ENCODE results near the gene TUBB1.
A peak's percentile ranks its signal among the peaks of the same experiment; 100 is the strongest.

Gene TUBB1

DNA sequence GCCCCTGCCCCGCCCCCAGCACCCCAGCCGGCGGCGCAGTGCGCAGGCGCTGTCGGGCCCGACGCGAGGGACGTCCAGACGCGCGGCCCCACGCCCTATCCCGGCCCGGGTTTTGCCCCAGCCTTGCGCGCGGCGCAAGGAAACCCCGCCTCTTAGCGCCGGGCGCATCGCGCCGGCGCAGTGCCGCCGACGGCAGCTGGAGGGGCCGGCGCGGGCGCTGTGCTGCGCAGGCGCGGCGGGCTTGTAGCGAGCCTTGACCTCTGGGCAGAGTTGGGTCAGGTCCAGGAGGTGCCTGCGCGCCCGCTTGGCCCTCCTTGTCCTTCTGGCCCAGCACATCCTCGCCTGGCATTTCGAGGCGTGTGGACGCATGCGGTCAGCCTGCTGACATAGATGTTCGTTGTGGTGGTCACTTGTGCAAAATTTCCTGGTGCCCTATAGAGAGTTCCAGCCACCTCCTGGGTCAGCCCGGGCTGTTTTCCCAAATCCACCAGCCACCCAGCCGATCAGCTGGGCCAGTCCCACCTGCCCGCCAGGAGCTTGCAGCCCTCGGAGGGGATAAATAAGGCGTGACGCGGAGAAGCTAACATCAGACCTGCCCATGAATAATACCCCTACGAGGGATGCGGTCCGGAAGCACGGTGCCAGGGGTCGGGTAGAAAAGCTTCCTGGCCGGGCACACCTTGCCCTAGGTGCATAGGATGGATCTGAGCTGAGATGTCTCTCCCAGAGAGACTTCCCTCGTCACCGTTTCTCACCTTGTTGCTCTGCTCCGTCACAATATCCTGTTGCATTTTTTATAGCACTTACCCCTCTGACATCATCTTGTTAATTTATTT, 23.8 kb downstream of the TUBB1 start:
- peak; percentile 81 to 87 for DNase-seq (ENCODE audit: low read depth in 2 of 2)

DNA sequence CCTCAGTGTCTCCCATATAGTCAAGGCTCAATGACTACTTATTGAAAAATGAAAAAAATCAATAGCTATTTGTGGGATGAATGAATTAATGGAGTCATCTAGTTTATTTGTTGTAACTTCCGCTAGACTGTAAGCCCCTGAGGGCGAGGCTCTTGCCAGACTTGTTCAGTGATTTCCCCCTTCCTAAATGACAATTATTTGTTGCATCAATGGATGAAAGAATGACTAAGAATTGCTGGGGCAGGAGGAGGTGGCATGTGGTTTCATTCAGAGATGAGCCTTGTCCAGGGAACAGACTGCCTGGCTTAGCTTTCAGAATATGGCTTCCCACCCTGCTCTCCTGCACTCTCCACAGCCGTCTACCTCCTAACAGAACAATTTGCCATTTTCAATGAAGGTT, 24.5 kb downstream of the TUBB1 start:
- no peak for DNase-seq (ENCODE audit: low read depth in 2 of 2)

DNA sequence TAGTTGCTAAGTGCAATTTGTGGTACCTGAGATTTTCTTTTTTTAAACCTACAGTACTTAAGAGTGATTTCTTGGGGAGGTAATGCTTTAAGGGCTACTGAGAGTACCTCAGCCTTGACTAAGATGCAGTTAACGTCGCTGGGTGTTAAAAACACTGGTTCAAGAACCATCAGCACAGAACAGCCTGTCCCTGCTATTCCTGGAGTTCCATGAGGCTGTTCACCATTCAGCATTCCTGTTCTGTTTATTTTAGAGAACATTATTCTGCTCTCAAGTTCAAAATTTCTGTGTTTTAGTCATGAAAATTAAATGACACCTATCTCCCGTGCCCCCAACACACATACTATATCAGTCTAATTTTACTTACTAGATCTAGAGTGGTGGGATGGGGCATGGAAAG, 25.1 kb downstream of the TUBB1 start:
- no peak for DNase-seq (ENCODE audit: low read depth in 2 of 2)

DNA sequence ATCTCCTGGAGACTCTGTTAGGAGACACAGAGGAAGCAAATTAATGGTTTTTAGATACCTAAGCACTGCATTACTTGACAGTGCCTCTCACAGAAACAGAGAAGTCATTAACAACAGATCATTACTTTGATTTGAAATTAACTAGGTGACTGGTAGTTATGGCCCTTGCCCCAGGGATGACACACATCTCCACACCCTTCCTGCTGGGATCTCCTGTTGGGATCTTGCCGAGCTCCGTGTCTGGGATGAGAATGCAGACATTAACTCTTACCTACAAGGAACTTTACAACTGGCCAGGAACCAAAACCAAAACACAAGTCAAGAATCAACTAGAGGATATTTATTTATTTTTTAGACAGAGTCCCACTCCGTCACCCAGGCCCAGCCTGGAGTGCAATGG, 25.6 kb downstream of the TUBB1 start:
- no peak for DNase-seq (ENCODE audit: low read depth in 2 of 2)

GRCh38 chr20:59046862-59047261, 27.6 kb downstream of the TUBB1 start:
- no peak for DNase-seq (ENCODE audit: low read depth in 2 of 2)

DNA sequence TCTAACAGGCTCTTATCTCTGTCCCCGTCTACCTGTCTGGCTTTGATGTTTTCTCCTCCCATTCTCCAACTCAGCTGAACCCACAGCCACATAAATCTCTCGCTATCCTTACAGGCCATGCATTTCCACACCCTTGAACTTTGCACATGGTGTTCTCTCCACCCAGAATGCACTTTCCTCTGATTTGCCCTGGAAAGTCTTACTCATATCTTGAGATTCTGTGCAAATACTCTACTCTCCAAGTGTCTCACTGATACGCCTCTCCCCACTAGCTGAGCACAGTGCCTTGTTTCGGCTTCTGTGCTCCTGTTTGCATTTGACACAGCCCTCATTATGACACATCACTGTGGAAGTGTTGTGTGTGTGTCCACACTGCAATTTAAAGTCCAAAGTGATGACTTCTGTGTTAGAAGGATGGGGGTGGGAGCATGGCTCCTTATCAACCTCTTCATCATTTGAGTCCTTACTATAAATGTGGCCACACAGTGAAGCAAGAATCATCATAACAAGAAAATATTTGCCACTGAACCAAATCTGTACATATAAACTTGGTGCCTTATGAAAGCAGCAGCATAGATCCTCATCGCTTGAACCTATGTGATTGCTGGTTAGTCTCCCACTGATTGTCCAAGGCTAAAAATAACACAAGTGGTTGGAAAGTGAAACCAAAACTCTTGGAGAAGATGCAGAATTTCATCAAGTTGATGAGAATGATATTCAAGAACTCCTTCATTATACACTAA, 28.9 kb downstream of the TUBB1 start:
- no peak for DNase-seq (ENCODE audit: low read depth in 2 of 2)

GRCh38 chr20:59048681-59049030, 29.4 kb downstream of the TUBB1 start:
- no peak for DNase-seq (ENCODE audit: low read depth in 2 of 2)

GRCh38 chr20:59050437-59050836, 31.2 kb downstream of the TUBB1 start:
- no peak for DNase-seq (ENCODE audit: low read depth in 2 of 2)

DNA sequence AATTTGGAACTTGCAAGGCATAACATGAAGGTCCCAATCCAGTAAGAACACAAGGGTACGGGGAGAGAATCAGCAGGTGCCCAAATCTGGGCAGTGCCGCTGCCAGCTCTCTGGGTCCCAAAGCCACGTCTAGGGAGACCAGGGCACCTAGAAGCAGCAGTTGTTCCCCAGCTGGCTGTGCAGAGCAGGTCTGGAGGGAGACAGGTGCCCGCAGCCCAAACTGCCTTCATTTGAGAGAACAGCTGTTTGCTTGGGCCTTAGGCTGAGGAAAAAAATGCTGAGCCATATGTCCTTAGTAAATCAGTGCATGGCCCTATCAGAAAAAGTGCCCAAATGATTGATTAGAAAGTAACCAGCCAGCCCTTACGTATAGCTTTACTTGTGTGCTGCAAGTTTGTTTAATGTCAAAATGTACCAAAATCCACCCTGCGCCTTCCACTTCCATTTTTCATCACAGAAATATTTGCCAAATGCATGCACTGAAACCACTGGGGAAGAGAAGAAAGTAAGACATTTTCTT, 32.5 kb downstream of the TUBB1 start:
- no peak for DNase-seq (ENCODE audit: low read depth in 2 of 2)

DNA sequence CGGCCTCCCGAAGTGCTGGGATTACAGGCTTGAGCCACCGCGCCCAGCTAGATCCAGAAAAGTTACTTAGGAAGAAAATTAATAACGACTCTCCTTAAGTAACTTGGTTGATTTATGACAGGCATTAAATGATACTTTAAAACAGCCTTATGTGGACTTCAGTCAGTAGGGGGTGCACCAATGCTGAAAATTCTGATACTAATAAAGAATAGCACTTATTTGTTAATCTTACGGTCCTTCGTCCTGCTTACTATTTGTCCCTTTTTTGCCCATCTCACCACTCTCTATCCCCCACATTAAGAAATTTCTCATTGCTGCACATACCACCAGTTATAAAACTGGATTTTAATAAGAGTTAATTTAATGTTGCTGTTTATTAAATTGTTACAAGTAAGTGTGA, 36.1 kb downstream of the TUBB1 start:
- DNase-seq (ENCODE audit: low read depth in 2 of 2), result no peak

DNA sequence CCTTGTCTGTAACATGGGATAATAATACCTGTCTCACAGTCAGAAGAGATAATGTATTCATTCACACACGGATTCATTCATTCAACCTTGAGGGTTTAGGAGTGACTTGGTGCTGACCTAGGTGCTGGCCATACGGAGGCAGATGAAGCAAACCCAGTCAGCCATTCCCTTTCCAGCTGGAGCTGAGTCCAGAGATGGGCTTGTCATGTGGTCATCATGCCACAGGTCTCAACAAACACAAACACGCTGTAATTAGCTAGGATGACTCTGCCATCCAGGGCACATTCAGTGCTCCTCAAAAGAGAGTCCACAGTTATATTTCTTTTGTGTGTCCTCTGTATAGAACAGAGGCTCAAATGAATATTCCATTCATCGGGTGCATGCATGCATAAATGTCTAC, 42.9 kb downstream of the TUBB1 start:
- no peak for DNase-seq (ENCODE audit: low read depth in 2 of 2)

- DNase-seq (ENCODE audit: low read depth in 2 of 2), result no peak
These were observed 44.4 kb downstream of the TUBB1 start for GRCh38 chr20:59063358-59064213.

- DNase-seq (ENCODE audit: low read depth in 2 of 2), result no peak
These were observed 45.0 kb downstream of the TUBB1 start for GRCh38 chr20:59064214-59064722.

DNA sequence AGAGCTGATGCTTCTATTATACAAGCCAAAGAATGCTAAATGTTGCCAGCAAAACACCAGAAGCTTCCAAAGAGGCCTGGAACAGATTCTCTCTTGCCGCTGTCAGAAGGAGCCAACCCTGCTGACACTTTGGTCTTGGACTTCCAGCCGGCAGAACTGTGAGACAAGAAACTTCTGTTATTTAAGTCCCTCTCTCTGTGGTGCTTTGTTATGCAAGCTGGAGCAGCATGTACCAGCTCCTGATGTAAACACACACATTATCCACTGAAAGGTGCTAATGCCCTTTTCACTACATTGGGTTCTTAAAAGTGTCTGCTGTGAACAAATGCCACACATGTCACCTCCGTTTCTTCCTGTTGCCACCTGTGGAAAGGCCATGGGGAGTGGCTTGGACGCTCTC, 49.3 kb downstream of the TUBB1 start:
- no peak for DNase-seq (ENCODE audit: low read depth in 2 of 2)

GRCh38 chr20:59069026-59069425, 49.8 kb downstream of the TUBB1 start:
- no peak for DNase-seq (ENCODE audit: low read depth in 2 of 2)

GRCh38 chr20:59071216-59071615, 52.0 kb downstream of the TUBB1 start:
- no peak for DNase-seq (ENCODE audit: low read depth in 2 of 2)

- DNase-seq (ENCODE audit: low read depth in 2 of 2), result no peak
These were observed 54.4 kb downstream of the TUBB1 start for GRCh38 chr20:59073582-59073981.

GRCh38 chr20:59074456-59074855, 55.2 kb downstream of the TUBB1 start:
- no peak for DNase-seq (ENCODE audit: low read depth in 2 of 2)

DNA sequence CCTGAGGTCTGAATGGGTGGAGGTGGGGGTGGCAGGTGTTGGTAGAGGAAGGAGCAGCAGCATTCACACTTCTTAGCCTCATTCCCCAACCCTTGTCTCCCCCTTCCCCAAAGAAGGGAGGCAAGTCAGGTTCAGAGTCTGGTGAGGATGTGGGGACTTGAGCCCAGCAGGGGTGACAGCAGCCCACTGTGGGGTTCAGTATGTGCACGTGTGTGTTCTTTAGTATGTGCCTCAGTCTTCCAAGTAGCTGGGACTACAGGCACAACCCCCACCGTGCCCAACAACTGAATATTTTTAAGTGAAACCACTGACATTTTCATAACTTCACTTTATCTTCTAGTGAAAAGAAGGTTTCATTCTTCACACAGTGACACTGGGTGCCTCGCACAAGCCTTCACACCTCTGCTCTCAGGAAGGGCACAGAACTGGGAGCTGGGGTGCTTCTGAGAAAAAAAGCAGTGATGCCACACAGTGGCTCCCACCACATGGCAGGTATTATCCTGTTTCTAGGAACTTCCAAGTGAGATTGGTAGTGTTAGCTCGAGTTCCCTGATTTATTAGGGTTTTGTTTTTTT, 56.8 kb downstream of the TUBB1 start:
- no peak for DNase-seq (ENCODE audit: low read depth in 2 of 2)
